A673 (cell line): ENCODE measurements around the gene CSPG5. TPM values are rescaled to one million over a fixed set of nuclear protein-coding genes. Genes with fewer than 3 reads are reported as not detected.

Source experiments
- BruUV-seq: library from RNA; stranded (reverse); fragments of 400-500 nt; replicated peaks from 2 replicates; lab custom pipeline; 2021; lab: Mats Ljungman, UMichigan
- CTCF ChIA-PET: fragments of 300-600 bp; sonication (Branson Sonifier 250); formaldehyde crosslinking; loops from one replicate; lab custom pipeline; 2022; ENCODE audit warnings: antibody characterized with exemption; lab: Charles Lee
- POLR2A ChIA-PET: fragments of 300-600 bp; sonication (Branson Sonifier 250); formaldehyde crosslinking; loops from one replicate; lab custom pipeline; 2022; ENCODE audit warnings: antibody characterized with exemption; ENCODE audit not compliant: low non-redundant PET; lab: Charles Lee
- DNase-seq: peaks from one replicate; pipeline ENCODE4 v3.0.0-alpha.2; 2015; ENCODE audit warnings: low spot score
- H3K27ac ChIP-seq: fragments of 200-600 bp; sonication (generic); 2 replicates; pipeline ENCODE4 v1.5.1; 2016; ENCODE audit warnings: mixed run types, low read depth, mild to moderate bottlenecking, mixed read lengths, antibody characterized with exemption, low read length; ENCODE audit not compliant: poor library complexity, severe bottlenecking
- H3K27me3 ChIP-seq: fragments of 200-600 bp; sonication (generic); replicated peaks from 2 replicates; pipeline ENCODE4 v1.6.1; 2017; ENCODE audit warnings: mixed run types, low read depth, mild to moderate bottlenecking, mixed read lengths, antibody characterized with exemption, low read length; ENCODE audit not compliant: insufficient read depth, poor library complexity
- H3K36me3 ChIP-seq: fragments of 200-600 bp; sonication (generic); 2 replicates; pipeline ENCODE4 v1.6.1; 2016; ENCODE audit warnings: mixed run types, mild to moderate bottlenecking, mixed read lengths, antibody characterized with exemption, low read length; ENCODE audit not compliant: insufficient read depth, poor library complexity, severe bottlenecking
- H3K4me1 ChIP-seq: fragments of 200-600 bp; sonication (generic); 2 replicates; pipeline ENCODE4 v1.6.1; 2017; ENCODE audit warnings: mixed run types, mild to moderate bottlenecking, mixed read lengths, antibody characterized with exemption, low read length; ENCODE audit not compliant: insufficient read depth, poor library complexity, severe bottlenecking
- H3K4me3 ChIP-seq: fragments of 200-600 bp; sonication (generic); 2 replicates; pipeline ENCODE4 v1.5.1; 2016; ENCODE audit warnings: low read depth, mixed run types, mild to moderate bottlenecking, mixed read lengths, low read length; ENCODE audit not compliant: poor library complexity, severe bottlenecking
- H3K9me3 ChIP-seq: fragments of 200-600 bp; sonication (generic); 2 replicates; pipeline ENCODE4 v1.6.1; 2016; ENCODE audit warnings: mixed run types, low read depth, mild to moderate bottlenecking, mixed read lengths, antibody characterized with exemption, low read length; ENCODE audit not compliant: poor library complexity, severe bottlenecking
- CTCF ChIP-seq: fragments of 300-800, 200-600 bp; sonication (generic); conservative IDR thresholded peaks from 2 replicates; pipeline ENCODE4 v1.5.1; 2017; ENCODE audit warnings: low read depth, mild to moderate bottlenecking, antibody characterized with exemption, low read length, moderate library complexity, mixed read lengths
- EZH2 ChIP-seq: fragments of 200-600 bp; sonication (generic); IDR thresholded peaks from 2 replicates; pipeline ENCODE4 v1.6.1; 2017; ENCODE audit warnings: borderline replicate concordance, low read depth, mild to moderate bottlenecking, mixed read lengths, antibody characterized with exemption, low read length; ENCODE audit not compliant: poor library complexity, severe bottlenecking
- intact Hi-C: fragments of 100-400 bp; cut with micrococcal nuclease; formaldehyde crosslinking; loops from one replicate; pipeline ENCODE4 v1.10.0; 2022; ENCODE audit not compliant: unreplicated experiment
- total RNA-seq: library from RNA; stranded (reverse); gene quantifications from 2 replicates; pipeline ENCODE4 v1.2.3, GENCODE V29; 2021

CSPG5 gene
- total RNA-seq, 1 experiment from 2014 or later = 21.7 TPM

GRCh38 chr3:47590216-47590615 is 11.6 kb upstream of the CSPG5 start:
- peaks cover 84% of the 10 kb centered on the region for H3K36me3 ChIP-seq
- intact Hi-C loops = no loop called here

GRCh38 chr3:47588587-47588986 is 9.9 kb upstream of the CSPG5 start:
- Histone ChIP-seq H3K9me3 (no peaks in the 10 kb centered on the region), H3K27me3 (no peaks in the 10 kb centered on the region), H3K36me3 (peaks cover 77% of the 10 kb centered on the region), H3K4me3 (no peak overlapping the region), H3K4me1 (no peaks in the 10 kb centered on the region), H3K27ac (peak overlapping the region; percentile 16)
- CTCF ChIA-PET = no interaction called here
- POLR2A ChIA-PET = no interaction called here
- intact Hi-C loops = no loop called here
- no TSS peak for BruUV-seq
- DNase-seq = no peak
- no peak for TF ChIP-seq EZH2
- no peak for TF ChIP-seq CTCF

More at GRCh38 chr3:47590216-47590615, 11.6 kb upstream of the CSPG5 start:
- no peak overlapping the region for H3K27ac ChIP-seq
- no peak for TF ChIP-seq CTCF
- no peak overlapping the region for H3K4me3 ChIP-seq
- CTCF ChIA-PET = no interaction called here
- DNase-seq = no peak
- BruUV-seq = no TSS peak
- POLR2A ChIA-PET = no interaction called here
- H3K9me3 ChIP-seq = no peaks in the 10 kb centered on the region
- H3K4me1 ChIP-seq = no peaks in the 10 kb centered on the region
- H3K27me3 ChIP-seq = no peaks in the 10 kb centered on the region

- no peak for DNase-seq
- Histone ChIP-seq H3K9me3 (no peaks in the 10 kb centered on the region), H3K36me3 (peaks cover 72% of the 10 kb centered on the region), H3K4me3 (no peak overlapping the region), H3K27ac (no peak overlapping the region), H3K27me3 (no peaks in the 10 kb centered on the region), H3K4me1 (no peaks in the 10 kb centered on the region)
- no peak for TF ChIP-seq CTCF
- TF ChIP-seq EZH2 = no peak
- ChIA-PET CTCF (no interaction called here), POLR2A (no interaction called here)
- intact Hi-C loops = no loop called here
- no TSS peak for BruUV-seq
These were observed 9.4 kb upstream of the CSPG5 start for GRCh38 chr3:47588053-47588452.
